ENCODE data around the gene CCT7. TPM values are rescaled to one million over a fixed set of nuclear protein-coding genes. Genes with fewer than 3 reads are reported as not detected.
A peak's percentile ranks its signal among the peaks of the same experiment; 100 is the strongest.

The CCT7 gene
- total and polyA plus RNA-seq, 12 donors = 120 to 581 (median 294) TPM

DNA sequence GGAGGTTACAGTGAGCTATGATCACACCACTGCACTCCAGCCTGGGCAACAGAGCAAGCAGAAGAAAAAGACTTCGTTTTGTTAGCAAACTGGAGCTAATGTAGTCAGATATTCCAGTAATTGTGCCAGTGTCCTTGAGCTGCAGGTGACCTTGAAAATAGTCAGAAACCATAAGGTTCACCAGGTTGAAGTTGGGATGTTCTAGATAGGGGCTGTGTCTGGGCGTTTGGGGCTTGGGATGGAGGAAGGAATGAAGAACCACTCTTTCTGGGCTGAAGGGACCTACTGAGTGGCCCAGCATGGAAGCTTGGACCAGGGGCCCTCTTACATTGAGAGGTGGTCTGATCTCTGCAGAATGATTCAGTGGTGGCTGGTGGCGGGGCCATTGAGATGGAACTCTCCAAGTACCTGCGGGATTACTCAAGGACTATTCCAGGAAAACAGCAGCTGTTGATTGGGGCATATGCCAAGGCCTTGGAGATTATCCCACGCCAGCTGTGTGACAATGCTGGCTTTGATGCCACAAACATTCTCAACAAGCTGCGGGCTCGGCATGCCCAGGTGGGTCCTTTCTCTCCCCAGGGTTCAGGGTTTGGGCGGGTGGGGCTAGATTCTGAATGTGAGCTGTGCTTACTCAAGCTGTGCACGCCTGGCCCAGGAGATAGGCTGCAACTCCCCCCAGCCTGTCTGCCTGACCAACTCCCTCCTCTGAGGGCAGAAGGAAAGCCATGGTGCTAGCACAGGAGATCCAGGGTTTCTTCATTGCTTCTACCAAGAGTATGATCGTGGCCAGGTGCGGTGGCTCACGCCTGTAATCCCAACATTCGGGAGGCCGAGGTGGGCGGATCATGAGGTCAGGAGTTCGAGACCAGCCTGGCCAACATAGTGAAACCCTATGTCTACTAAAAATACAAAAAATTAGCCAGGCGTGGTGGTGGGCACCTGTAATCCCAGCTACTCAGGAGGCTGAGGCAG is 17.1 kb downstream of the CCT7 start:
- no peak for TF ChIP-seq POLR2A (IDR thresholded peaks at IDR 0.05)
- TF ChIP-seq, protein P1, sequence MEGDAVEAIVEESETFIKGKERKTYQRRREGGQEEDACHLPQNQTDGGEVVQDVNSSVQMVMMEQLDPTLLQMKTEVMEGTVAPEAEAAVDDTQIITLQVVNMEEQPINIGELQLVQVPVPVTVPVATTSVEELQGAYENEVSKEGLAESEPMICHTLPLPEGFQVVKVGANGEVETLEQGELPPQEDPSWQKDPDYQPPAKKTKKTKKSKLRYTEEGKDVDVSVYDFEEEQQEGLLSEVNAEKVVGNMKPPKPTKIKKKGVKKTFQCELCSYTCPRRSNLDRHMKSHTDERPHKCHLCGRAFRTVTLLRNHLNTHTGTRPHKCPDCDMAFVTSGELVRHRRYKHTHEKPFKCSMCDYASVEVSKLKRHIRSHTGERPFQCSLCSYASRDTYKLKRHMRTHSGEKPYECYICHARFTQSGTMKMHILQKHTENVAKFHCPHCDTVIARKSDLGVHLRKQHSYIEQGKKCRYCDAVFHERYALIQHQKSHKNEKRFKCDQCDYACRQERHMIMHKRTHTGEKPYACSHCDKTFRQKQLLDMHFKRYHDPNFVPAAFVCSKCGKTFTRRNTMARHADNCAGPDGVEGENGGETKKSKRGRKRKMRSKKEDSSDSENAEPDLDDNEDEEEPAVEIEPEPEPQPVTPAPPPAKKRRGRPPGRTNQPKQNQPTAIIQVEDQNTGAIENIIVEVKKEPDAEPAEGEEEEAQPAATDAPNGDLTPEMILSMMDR (IDR thresholded peaks at IDR 0.05) = no peak
- intact Hi-C loops (cut with DNase I) = no loop called here
- Histone ChIP-seq H3K9me3 (replicated peaks in 1 of 3) (no peaks in the 10 kb centered on the region), H3K27me3 (no peaks in the 10 kb centered on the region), H3K4me3 (no peak overlapping the region), H3K4me1 (replicated peaks in 1 of 2) (peaks cover 17 to 32% of the 10 kb centered on the region in 2 donors), H3K36me3 (replicated peaks in 1 of 2) (peaks cover 0 to 80% of the 10 kb centered on the region in 2 donors), H3K27ac (peak overlapping the region in 2 of 5 donors; percentile 49 to 60)
- WGBS, 4 donors = 76 to 80% (median 78%) methylated on average over 12 to 17 of the region's 17 CpGs
- peak in 5 of 7 donors; percentile 47 to 63 (median 53) for DNase-seq

DNA sequence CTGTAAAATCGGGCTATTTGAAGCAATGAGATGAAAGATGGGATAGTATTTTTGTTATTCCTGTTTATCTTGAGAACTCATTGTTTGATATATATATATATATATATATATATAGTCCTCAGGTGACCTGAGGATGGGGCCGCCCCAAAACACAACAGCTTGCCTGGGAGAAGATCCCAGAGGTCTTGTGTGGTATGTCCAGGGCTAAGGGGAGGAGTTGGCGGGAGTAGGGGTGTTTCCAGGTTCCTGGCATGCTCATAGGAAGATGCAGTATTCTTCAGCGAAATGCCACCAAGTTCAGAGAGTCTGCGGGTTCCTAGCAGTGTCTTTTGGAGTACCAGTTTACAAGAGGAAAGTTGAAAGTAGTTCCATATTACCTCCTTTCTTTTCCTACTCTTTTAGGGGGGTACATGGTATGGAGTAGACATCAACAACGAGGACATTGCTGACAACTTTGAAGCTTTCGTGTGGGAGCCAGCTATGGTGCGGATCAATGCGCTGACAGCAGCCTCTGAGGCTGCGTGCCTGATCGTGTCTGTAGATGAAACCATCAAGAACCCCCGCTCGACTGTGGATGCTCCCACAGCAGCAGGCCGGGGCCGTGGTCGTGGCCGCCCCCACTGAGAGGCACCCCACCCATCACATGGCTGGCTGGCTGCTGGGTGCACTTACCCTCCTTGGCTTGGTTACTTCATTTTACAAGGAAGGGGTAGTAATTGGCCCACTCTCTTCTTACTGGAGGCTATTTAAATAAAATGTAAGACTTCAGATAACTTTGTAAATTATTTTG is 18.3 kb downstream of the CCT7 start:
- TF ChIP-seq, protein P1 (IDR thresholded peaks at IDR 0.05) = no peak
- intact Hi-C loops (cut with DNase I) = no loop called here
- no peaks in the 10 kb centered on the region for H3K9me3 ChIP-seq (replicated peaks in 1 of 3)
- peaks cover 0 to 67% of the 10 kb centered on the region in 2 donors for H3K36me3 ChIP-seq (replicated peaks in 1 of 2)
- H3K27ac ChIP-seq = peak overlapping the region in 1 of 5 donors; percentile 70
- 91 to 93% (median 91%) methylated on average over 10 to 17 of the region's 17 CpGs for WGBS, 4 donors
- H3K27me3 ChIP-seq = no peaks in the 10 kb centered on the region
- DNase-seq = no peak
- no peak overlapping the region for H3K4me3 ChIP-seq
- H3K4me1 ChIP-seq (replicated peaks in 1 of 2) = peaks cover 17 to 32% of the 10 kb centered on the region in 2 donors

DNA sequence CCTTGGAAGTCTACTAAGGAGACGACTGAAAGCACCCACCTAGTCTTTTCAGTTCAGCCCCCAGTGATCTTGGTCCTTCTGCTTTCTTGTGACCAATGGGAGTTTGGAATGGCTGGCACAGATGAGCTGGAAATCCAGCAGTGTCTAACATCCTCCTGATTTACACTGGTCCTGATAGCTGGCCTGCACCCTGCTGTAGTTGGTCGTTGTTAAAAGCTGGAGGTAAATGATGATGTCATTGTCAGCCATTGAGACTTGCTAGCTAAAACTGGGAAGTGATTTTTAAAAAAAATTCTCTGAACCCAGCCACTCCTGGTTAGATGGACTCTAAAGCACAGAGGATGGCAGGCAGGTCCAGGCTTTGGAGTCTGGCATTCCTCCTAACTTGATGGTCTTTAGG is 19.3 kb downstream of the CCT7 start:
- Histone ChIP-seq H3K36me3 (replicated peaks in 1 of 2) (peaks cover 0 to 57% of the 10 kb centered on the region in 2 donors), H3K9me3 (replicated peaks in 1 of 3) (no peaks in the 10 kb centered on the region), H3K4me3 (no peak overlapping the region), H3K27ac (peak overlapping the region in 4 of 5 donors; percentile 9 to 79 (median 68)), H3K27me3 (no peaks in the 10 kb centered on the region), H3K4me1 (replicated peaks in 1 of 2) (peaks cover 17 to 32% of the 10 kb centered on the region in 2 donors)
- intact Hi-C loops (cut with DNase I) = no loop called here
- 38 to 52% (median 51%) methylated on average over 2 of the region's 2 CpGs for WGBS, 4 donors
- DNase-seq = no peak
- TF ChIP-seq, protein P1 (IDR thresholded peaks at IDR 0.05) = no peak
- TF ChIP-seq POLR2A (IDR thresholded peaks at IDR 0.05) = no peak

DNA sequence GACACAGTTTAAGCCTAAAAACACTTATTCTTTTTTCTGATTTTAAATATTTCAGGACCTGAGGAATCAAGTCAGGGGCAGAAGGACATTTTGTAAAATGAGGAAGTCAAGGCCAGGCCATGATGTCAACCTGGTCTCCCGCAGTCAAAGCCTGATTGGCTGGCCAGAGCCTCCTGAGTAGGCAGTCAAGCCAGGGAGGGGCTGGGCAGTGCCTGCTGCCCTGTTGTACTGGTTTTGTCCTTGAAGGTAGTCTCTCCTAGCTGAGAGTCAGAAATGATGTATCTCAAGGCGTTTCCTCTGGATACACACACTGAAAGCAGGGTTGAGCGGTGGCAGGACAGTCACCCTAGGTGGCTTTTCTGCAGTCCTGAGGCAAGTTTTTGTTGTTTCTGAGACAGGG is 19.8 kb downstream of the CCT7 start:
- TF ChIP-seq POLR2A (IDR thresholded peaks at IDR 0.05) = peak in 1 of 2 donors; percentile 17
- TF ChIP-seq, protein P1 (IDR thresholded peaks at IDR 0.05) = no peak
- Histone ChIP-seq H3K9me3 (replicated peaks in 1 of 3) (no peaks in the 10 kb centered on the region), H3K27me3 (no peaks in the 10 kb centered on the region), H3K36me3 (replicated peaks in 1 of 2) (peaks cover 0 to 52% of the 10 kb centered on the region in 2 donors), H3K27ac (peak overlapping the region in 3 of 5 donors; percentile 65 to 79 (median 70)), H3K4me1 (replicated peaks in 1 of 2) (peaks cover 17 to 32% of the 10 kb centered on the region in 2 donors), H3K4me3 (no peak overlapping the region)
- intact Hi-C loops (cut with DNase I) = no loop called here
- peak; percentile 56 to 89 (median 85) for DNase-seq
- WGBS, 4 donors = 41 to 57% (median 51%) methylated on average over 2 to 3 of the region's 3 CpGs

Data from adrenal gland (tissue), 12 donors.